Stimulated activated naive CD4-positive, alpha-beta T cell (primary cell): ENCODE data around the gene MGAT4A.
"Not testable (repeated sequence)": the region's sequence is repeated elsewhere in the genome, so short reads cannot be mapped to it uniquely, and the experiment has no call there.

Experiments used
- DNase-seq, 6 experiments: peaks; one replicate each; lab custom pipeline; 2025; lab: John Stamatoyannopoulos, UW

MGAT4A gene

DNA sequence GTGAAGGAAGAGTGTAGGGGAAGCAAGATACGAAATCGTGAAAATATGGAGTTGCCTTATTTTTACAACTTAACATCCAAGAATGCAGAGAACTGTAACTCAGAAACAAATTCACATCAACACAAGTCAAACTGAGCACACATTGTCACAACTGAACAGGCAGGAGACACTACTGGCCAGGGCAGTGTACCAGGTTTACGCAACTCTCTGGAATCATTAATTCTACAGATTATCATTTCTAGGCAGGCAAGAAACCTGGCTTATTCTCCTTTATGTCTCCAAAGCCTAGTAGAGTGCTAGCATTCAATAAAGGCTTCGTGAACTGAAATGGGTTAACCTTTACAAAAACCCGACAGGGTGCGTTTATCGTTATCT, 123.2 kb downstream of the MGAT4A start:
- no peak for DNase-seq

GRCh38 chr2:98607104-98607503, 123.8 kb downstream of the MGAT4A start:
- no peak for DNase-seq

- no peak for DNase-seq
Measured at GRCh38 chr2:98606431-98606830, 124.5 kb downstream of the MGAT4A start.

- DNase-seq: no peak
Measured at GRCh38 chr2:98605076-98605475, 125.9 kb downstream of the MGAT4A start.

- DNase-seq: no peak
Measured at GRCh38 chr2:98604547-98604946, 126.4 kb downstream of the MGAT4A start.

DNA sequence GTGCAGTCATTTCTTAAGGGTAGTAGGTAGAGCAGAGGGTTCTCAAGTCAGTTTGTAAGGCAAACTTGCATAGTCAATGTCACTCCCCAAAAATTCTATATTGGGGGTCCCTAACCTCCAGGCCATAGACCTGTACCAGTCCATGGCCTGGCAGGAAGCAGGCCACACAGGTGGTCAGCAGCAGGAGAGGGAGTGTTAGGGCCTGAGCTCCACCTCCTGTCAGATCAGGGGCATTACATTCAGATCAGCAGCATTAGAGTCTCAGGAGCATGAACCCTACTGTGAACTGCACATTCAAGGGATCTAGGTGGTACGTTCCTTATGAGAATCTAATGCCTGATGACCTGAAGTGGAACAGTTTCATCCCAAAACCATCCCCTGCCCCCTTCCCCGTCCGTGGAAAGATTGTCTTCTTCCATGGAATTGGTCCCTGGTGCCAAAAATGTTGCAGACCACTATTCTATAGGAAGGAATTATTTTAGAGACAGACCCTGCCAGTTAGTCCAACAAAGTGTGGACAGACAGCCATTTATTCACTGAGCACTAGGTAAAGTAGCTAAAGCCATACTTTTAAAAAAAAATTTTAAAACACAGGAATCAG, 129.3 kb downstream of the MGAT4A start:
- no peak for DNase-seq

GRCh38 chr2:98598781-98599428, 132.0 kb downstream of the MGAT4A start:
- no peak for DNase-seq

- DNase-seq: not testable (repeated sequence)
Measured at GRCh38 chr2:98594665-98595064, 136.3 kb downstream of the MGAT4A start.

GRCh38 chr2:98592565-98592964, 138.4 kb downstream of the MGAT4A start:
- DNase-seq: no peak

DNA sequence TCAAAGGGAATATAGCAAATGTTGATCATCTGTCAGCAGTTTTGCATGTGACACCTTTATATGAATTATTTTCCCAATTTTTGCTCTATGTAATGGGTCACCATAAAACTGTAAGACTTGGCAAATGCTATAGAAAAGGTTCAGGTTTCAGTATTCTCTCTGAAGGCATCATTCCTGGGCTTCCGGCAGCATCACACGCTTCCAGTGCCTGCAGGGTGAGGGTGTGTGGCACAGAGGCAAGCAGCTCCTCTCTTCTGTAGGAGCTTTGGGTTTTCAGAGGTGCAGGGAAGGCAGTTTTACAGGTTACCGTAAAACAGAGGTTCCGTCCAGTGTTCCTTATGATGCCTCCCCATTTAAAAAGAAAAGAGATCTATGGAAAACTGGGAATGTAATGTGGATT, 141.4 kb downstream of the MGAT4A start:
- no peak for DNase-seq

GRCh38 chr2:98588880-98589431, 142.0 kb downstream of the MGAT4A start:
- no peak for DNase-seq

- DNase-seq: no peak
Measured at GRCh38 chr2:98586551-98587140, 144.3 kb downstream of the MGAT4A start.

DNA sequence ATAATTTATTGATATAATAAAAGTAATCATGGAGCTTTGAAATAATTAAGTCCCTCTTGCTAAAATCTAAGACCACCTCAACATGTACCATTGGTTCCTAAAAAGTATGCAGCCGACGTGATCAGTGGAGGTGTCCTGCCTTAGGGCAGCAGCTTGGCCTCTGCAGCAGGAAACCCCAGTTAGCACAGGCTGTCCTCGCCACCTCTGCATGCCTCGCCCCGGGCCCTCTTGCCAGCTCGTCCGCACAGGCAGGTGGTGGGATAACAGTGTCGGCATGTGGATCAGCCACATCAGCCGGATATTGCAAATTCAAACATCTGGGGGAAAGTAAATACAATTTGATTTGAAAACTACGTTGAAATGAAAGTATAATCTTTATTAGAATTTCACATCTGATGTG, 145.5 kb downstream of the MGAT4A start:
- DNase-seq: no peak

GRCh38 chr2:98583816-98584618, 146.9 kb downstream of the MGAT4A start:
- no peak for DNase-seq

GRCh38 chr2:98583276-98583675, 147.7 kb downstream of the MGAT4A start:
- no peak for DNase-seq

- no peak for DNase-seq
Measured at GRCh38 chr2:98582523-98582922, 148.4 kb downstream of the MGAT4A start.

DNA sequence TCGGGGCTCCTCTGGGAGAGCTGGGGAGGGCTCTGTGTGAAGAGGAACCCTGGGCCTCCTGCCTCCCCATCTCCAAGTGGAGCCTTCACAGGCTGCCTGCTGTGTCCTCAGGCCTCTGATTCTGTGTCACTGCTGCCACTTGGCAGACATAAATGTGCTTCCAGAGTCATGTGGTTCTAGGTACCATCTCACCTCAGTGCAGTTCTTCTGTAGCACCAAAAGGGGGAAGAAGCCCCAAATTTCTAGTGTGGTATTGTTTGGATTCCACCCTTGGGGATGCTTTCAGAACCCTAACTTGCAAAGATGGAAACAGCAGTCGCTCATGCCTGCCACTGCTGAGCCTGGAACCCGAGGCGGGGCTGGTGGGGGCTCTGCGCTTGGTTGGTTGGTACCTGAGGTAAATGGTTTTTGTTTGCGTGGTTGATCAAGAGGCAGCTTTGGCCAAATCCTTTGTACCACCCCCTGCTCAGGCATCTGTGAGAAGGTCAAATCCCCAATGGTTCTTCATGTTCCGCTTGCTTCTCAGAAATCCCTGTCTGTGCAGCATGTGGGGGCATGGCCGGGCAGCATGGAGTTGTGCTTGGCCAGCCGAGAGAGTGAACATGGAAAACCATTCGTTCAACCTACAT, 150.2 kb downstream of the MGAT4A start:
- peak in 1 of 6 experiments; percentile 10 for DNase-seq

GRCh38 chr2:98579926-98580325, 151.0 kb downstream of the MGAT4A start:
- DNase-seq: no peak

- DNase-seq: no peak
Measured at GRCh38 chr2:98578231-98578630, 152.7 kb downstream of the MGAT4A start.

DNA sequence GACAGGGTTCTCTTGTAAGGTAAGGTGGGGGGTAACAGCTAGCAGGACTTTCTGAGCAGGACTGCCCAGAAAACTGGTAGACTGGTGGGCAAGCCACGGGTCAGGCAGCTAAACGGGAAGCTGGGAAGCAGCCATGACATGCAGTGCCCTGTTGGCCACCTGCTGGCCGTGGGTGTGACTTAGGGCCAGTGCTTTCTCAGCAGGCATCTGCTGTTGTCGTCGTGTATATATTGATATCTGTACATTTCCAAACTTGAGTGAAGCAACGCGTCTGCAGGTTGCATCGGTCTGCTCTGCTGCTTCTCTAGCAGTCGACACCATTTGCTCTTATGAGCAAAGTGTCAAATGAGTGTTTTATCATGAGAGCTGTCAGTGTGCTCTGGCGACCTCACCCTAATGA, 153.6 kb downstream of the MGAT4A start:
- no peak for DNase-seq

GRCh38 chr2:98576666-98577312, 154.1 kb downstream of the MGAT4A start:
- no peak for DNase-seq

GRCh38 chr2:98573426-98573825, 157.5 kb downstream of the MGAT4A start:
- no peak for DNase-seq
